Activated naive CD8-positive, alpha-beta T cell (primary cell): ENCODE data around the gene DCBLD1.

ENCODE experiments used
- H3K27ac Mint-ChIP-seq: one replicate; pipeline ENCODE4 v1.8.0; 2021; ENCODE audit warnings: mixed read lengths
- H3K27me3 Mint-ChIP-seq: one replicate; pipeline ENCODE4 v1.8.0; 2021; ENCODE audit warnings: mixed read lengths
- H3K36me3 Mint-ChIP-seq: one replicate; pipeline ENCODE4 v1.8.0; 2021; ENCODE audit warnings: mixed read lengths
- H3K4me1 Mint-ChIP-seq: one replicate; pipeline ENCODE4 v1.8.0; 2021; ENCODE audit warnings: low read depth, mixed read lengths
- H3K4me3 Mint-ChIP-seq: one replicate; pipeline ENCODE4 v1.8.0; 2021; ENCODE audit warnings: mild to moderate bottlenecking, mixed read lengths
- H3K9me3 Mint-ChIP-seq: one replicate; pipeline ENCODE4 v1.8.0; 2021; ENCODE audit warnings: low read depth, mixed read lengths

The DCBLD1 gene

DNA sequence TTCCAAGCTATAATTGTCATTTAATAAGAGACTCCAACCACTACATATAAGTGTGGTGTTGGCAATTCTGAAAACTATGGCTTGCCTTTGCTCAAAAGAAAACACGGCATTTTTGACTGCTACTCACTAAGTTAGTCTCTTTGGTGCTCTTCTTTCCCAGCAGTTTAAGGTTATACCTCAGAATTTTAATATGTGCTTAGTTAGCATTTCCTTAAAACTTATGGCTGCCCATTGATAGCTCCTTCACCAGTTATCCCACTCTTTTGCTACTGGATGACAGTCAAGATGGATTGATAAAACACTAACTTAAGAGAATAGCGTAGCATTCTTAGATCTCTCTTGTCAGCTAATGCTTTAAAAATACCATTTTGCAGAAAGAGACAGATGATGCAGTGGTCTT is 85.8 kb downstream of the DCBLD1 start:
- H3K27me3 Mint-ChIP-seq = no peaks in the 10 kb centered on the region
- no peak overlapping the region for H3K4me3 Mint-ChIP-seq
- no peaks in the 10 kb centered on the region for H3K9me3 Mint-ChIP-seq
- H3K36me3 Mint-ChIP-seq = no peaks in the 10 kb centered on the region
- no peak overlapping the region for H3K27ac Mint-ChIP-seq
- H3K4me1 Mint-ChIP-seq = no peaks in the 10 kb centered on the region

DNA sequence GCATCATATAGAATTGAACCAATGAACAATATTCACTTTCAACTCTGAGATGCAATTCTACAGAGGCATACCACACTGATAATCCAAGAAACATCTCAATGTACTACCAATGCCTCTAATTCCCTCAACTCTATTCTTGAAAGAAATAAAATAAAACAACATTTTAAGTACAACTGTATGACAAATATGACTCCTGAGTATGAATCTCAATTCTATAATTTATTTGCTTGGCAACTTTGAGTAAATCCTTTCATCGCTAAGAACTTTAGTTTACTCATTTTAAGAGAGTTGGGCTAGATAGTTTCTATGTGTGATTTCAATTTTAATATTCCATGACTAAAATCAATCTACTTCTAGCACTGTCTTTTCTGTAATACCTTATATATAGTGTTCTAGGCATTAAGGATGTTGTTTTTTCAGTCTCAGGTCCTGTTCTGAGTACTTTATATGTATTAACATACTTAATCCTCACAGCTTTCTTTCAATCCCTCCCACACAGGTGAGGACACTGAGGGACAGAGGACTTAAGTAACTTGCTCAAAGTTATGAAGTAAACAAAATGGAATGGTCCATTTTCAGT is 86.4 kb downstream of the DCBLD1 start:
- H3K27me3 Mint-ChIP-seq = no peaks in the 10 kb centered on the region
- H3K4me1 Mint-ChIP-seq = no peaks in the 10 kb centered on the region
- H3K36me3 Mint-ChIP-seq = no peaks in the 10 kb centered on the region
- H3K9me3 Mint-ChIP-seq = no peaks in the 10 kb centered on the region
- H3K27ac Mint-ChIP-seq = no peak overlapping the region
- no peak overlapping the region for H3K4me3 Mint-ChIP-seq

- H3K36me3 Mint-ChIP-seq = peaks cover 2% of the 10 kb centered on the region
Measured at GRCh38 chr6:117573006-117573680, 90.7 kb downstream of the DCBLD1 start.

GRCh38 chr6:117574198-117574597 is 91.7 kb downstream of the DCBLD1 start:
- no peak overlapping the region for H3K4me3 Mint-ChIP-seq

More at GRCh38 chr6:117573006-117573680, 90.7 kb downstream of the DCBLD1 start:
- H3K27ac Mint-ChIP-seq = no peak overlapping the region
- no peaks in the 10 kb centered on the region for H3K4me1 Mint-ChIP-seq
- no peak overlapping the region for H3K4me3 Mint-ChIP-seq
- no peaks in the 10 kb centered on the region for H3K27me3 Mint-ChIP-seq
- H3K9me3 Mint-ChIP-seq = no peaks in the 10 kb centered on the region

DNA sequence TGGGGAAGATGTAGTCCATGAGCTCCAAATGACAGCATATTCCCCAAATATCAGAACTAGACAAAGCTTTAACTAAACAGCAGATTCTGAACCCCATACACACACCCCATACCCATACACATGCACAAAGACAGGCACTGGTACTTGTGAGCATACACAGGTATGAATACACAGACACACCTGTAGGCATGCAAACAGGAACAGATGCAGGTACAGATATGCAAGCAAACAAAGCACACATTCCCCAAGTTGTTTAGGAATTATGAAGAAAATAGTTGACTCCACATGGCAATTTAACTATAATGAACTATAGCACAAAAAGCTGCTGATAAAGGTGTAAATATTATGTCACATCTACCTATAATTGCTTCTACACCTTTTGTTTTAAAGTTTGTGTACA is 103.2 kb downstream of the DCBLD1 start:
- no peaks in the 10 kb centered on the region for H3K9me3 Mint-ChIP-seq
- H3K27me3 Mint-ChIP-seq = no peaks in the 10 kb centered on the region
- peaks cover 47% of the 10 kb centered on the region for H3K4me1 Mint-ChIP-seq
- no peak overlapping the region for H3K4me3 Mint-ChIP-seq
- H3K27ac Mint-ChIP-seq = no peak overlapping the region
- peaks cover 16% of the 10 kb centered on the region for H3K36me3 Mint-ChIP-seq

More at GRCh38 chr6:117574198-117574597, 91.7 kb downstream of the DCBLD1 start:
- peaks cover under 1% of the 10 kb centered on the region for H3K4me1 Mint-ChIP-seq
- peaks cover 2% of the 10 kb centered on the region for H3K36me3 Mint-ChIP-seq
- H3K27ac Mint-ChIP-seq = no peak overlapping the region
- H3K27me3 Mint-ChIP-seq = no peaks in the 10 kb centered on the region
- H3K9me3 Mint-ChIP-seq = no peaks in the 10 kb centered on the region

DNA sequence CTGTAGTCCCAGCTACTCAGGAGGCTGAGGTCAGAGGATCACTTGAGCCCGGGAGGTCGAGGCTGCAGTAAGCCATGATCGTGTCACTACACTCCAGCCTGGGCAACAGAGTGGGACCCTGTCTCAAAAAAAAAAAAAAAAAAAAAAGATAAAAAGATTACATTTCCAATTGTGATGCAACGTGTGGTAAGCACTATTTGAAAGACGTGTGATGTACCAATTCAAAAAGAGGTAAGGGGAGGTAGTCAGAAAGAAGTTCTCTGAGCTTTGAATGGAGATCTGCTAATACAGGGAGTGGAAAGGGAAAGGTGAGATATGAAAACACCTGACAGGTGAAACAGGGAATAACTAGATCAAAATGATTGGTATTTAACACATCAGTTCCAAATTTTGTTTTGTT is 108.0 kb downstream of the DCBLD1 start:
- Mint-ChIP-seq H3K27ac (no peak overlapping the region), H3K36me3 (peaks cover 17% of the 10 kb centered on the region), H3K27me3 (no peaks in the 10 kb centered on the region), H3K4me3 (no peak overlapping the region), H3K4me1 (peaks cover 30% of the 10 kb centered on the region), H3K9me3 (no peaks in the 10 kb centered on the region)

DNA sequence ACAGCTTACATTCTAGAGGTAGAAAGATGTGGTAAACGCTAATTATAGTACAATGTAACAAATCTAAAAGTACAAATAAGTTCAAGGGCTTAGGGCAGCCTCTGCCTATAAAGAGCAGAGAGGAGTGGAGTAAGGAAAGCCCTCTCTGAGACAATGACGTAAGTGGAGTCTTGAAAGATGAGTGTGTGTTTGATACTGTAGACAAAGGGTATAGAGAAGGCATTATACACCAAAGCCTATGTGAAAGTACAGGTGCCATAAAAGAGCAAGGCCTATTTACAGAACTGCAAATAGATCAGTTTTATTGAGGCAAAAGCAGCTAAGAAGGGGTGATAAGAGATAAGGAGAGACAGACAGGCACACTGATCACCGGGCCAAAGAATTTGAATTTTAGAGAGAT is 108.9 kb downstream of the DCBLD1 start:
- peaks cover 8% of the 10 kb centered on the region for H3K9me3 Mint-ChIP-seq
- H3K27me3 Mint-ChIP-seq = no peaks in the 10 kb centered on the region
- H3K4me3 Mint-ChIP-seq = no peak overlapping the region
- H3K4me1 Mint-ChIP-seq = peaks cover 24% of the 10 kb centered on the region
- no peak overlapping the region for H3K27ac Mint-ChIP-seq
- H3K36me3 Mint-ChIP-seq = peaks cover 25% of the 10 kb centered on the region

DNA sequence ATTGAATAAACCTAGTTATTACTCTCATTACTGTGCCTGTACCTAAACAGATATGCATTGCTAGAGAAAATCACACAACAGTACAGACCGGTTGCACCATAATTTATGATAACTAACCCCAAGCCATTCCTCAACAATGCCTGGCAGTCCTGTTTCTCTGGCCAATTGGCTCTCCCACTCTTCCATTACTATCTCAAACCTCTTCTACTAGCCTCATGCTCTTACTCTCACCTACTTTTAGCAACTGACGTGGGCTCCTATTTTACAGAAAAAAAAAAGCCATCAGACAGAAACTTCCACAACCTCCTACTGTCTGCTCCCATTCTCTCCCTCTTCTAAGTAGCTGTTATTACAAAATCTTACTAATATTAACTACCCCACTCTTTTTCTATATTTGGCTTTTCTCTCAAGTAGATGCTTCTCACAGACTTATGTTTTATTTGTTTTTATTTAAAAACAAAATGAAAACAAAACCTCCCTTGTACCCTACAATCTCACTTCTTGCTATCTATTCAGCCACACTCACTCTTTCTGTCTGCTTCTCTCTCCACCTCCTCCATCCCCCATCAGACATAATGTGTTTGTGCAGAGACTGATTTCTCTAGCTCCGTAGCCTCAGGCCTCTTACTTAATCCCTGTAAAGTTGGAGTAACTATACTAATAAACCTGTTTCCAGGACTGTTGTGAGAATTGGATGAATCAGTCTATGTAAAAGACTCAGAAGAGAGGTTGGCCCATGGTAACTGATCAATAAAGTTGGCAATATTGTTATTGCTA is 110.7 kb downstream of the DCBLD1 start:
- peaks cover 8% of the 10 kb centered on the region for H3K9me3 Mint-ChIP-seq
- H3K27me3 Mint-ChIP-seq = no peaks in the 10 kb centered on the region
- H3K4me3 Mint-ChIP-seq = no peak overlapping the region
- peaks cover 20% of the 10 kb centered on the region for H3K4me1 Mint-ChIP-seq
- no peak overlapping the region for H3K27ac Mint-ChIP-seq
- peaks cover 30% of the 10 kb centered on the region for H3K36me3 Mint-ChIP-seq

DNA sequence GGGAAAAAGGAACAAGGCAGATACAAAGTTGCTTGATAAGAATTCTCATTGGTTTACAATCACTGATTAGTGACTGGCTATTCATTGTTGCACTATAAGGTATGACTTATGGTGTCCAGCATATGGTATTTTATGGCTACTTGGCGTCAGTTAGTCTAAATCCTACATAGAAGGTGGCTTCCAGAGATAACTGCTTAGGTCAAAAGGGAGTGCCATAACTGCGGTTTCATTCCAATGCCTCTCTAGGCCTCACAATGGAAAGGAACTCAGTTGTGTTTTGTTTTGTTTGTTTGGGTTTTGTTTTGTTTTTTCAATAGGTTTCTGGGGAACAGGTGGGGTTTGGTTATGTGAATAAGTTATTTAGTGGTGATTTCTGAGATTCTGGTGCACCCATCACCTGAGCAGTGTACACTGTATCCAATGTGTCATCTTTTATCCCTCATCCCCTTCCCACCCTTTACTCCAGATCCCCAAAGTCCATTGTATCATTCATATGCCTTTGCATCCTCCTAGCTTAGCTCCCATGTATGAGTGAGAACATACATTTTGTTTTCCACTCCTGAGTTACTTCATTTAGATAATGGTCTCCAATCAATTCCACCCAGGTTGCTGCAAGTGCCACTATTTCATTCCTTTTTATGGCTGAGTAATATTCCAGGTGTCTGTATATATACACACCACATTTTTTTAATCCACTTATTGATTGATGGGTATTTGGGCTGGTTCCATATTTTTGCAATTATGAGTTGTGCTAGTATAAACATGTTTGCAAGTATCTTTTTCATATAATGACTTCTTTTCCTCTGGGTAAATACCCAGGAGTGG is 112.8 kb downstream of the DCBLD1 start:
- H3K27me3 Mint-ChIP-seq = no peaks in the 10 kb centered on the region
- H3K4me3 Mint-ChIP-seq = no peak overlapping the region
- H3K9me3 Mint-ChIP-seq = peaks cover 8% of the 10 kb centered on the region
- H3K27ac Mint-ChIP-seq = no peak overlapping the region
- peaks cover 34% of the 10 kb centered on the region for H3K4me1 Mint-ChIP-seq
- peaks cover 34% of the 10 kb centered on the region for H3K36me3 Mint-ChIP-seq

GRCh38 chr6:117597755-117598154 is 115.3 kb downstream of the DCBLD1 start:
- Mint-ChIP-seq H3K9me3 (peaks cover 8% of the 10 kb centered on the region), H3K4me1 (peaks cover 36% of the 10 kb centered on the region), H3K4me3 (no peak overlapping the region), H3K36me3 (peaks cover 28% of the 10 kb centered on the region), H3K27me3 (no peaks in the 10 kb centered on the region), H3K27ac (no peak overlapping the region)
